HG03565 (cell line): Measurements from ENCODE around the gene PACS1.
"Not testable (repeated sequence)": the region's sequence is repeated elsewhere in the genome, so short reads cannot be mapped to it uniquely, and the experiment has no call there.

Experiments used
- ATAC-seq: cut with Tn5 transposase; IDR thresholded peaks from one replicate; pipeline ENCODE4 v1.9.1; 2021; ENCODE audit warnings: mild to moderate bottlenecking, moderate library complexity; ENCODE audit not compliant: unreplicated experiment

PACS1 gene

DNA sequence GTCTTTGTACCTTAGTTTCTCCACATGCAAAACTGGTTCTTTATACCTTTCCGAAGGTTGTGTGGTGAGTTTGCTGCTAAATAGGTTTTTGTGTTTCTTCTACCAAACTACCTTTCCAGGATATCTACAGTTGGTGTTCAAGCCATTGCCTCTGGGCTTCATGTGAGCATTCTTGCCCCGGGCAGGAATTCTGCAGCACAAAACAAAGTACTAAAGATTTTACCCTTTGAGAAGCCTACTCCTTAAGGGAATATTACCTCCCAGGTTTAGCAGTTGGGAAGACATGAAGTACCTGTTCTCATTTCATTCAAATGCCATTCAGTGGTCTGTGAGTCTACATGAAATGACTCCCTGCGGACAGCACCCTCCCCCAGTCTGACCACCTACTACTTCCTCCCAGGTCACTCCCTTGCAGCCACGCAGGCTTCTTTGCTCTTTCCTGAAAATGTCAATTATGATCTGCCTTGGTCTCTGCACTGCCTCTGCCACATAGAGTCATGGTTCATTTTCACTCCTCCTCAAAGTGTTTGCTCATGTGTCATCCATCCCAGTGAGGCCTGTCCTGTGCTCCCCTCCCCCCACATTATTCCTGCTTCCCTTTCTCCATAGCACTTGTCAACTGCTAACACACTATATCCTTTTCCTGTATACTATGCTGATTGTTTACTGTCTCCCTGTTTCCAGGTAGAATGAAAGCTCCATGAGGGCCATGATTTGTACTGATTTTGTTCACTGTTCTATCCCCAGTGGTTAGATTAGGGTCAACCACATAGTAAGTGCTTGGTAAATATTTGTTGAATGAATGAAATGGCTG lies 36.9 kb downstream of the PACS1 start:
- no peak for ATAC-seq

DNA sequence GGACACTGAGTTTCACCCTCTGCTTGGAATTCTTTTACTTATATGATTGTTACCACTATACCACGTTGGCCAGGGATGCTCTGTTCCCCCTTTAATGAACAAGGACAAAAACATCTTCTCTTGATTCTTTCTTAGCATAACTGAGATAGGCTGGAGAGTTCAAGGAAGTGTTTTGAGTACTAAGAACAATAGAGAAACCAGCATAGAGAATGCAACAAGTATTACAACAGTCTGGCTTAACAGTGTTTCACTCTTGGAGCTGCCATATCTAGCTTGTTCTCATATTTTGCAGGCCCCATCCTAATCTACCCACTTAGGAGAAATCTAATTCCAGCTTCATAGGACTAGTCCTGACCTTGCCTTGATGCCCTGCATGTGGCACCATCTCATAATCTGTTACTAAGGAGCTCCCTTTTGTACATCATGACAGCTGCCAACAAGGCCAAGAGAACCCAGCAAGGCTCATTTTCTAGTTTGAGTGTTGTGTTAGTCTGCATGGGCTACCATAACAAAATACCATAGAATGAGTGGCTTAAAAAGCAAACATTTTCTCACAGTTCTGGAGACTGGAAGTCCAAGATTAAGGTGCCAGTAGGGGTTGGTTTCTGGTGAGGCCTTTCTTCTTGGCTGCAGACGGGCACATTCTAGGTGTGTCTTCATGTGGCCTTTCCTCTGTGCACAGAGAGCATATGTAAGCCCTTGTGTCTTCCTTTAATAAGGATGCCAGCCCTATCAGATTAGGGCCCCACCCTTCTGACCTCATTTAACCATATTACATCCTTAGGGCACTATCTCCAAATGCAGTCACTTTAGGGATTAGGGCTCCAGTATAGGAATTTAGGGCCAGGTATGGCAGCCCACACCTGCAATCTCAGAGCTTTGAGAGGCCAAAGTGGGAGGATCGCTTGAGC lies 37.8 kb downstream of the PACS1 start:
- no peak for ATAC-seq

DNA sequence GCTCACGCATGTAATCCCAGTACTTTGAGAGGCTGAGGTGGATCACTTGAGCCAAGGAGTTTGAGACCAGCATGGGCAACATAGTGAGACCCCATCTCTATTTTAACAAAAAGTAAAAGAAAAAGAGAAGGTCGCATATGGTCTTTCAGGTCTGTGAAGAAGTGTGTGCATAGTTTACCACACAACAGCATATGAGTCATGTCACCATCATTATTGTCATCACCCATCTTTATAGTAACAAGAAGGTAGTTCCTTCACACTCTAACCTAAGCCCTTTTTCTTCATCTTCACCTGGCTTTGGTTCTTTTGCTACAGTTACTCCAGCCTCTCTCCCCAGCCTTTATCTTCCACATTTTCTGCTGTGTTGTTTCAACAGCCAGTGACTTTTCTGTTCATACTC lies 39.2 kb downstream of the PACS1 start:
- no peak for ATAC-seq

DNA sequence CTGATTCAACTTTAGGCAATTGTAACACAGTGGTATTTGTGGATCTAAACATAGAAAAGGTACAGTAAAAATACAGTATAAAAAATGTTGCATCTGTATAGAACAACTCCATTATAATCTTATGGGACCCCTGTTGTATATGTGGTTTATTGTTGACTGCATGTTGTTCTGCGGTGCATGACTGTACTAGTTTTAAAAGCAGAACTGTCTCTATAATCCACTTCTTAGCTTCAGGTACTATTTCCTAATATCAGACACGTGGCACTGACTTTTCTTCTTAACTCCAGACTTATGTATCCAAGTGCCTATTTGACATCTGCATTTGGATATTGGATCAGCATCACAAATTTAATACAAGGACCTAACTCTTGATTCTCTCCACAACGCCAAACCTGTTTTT lies 41.1 kb downstream of the PACS1 start:
- no peak for ATAC-seq

GRCh38 chr11:66112041-66112491 lies 42.0 kb downstream of the PACS1 start:
- ATAC-seq, result no peak

GRCh38 chr11:66112601-66113499 lies 42.8 kb downstream of the PACS1 start:
- no peak for ATAC-seq

- not testable (repeated sequence) for ATAC-seq
Observed at GRCh38 chr11:66114957-66115356, 44.9 kb downstream of the PACS1 start.

DNA sequence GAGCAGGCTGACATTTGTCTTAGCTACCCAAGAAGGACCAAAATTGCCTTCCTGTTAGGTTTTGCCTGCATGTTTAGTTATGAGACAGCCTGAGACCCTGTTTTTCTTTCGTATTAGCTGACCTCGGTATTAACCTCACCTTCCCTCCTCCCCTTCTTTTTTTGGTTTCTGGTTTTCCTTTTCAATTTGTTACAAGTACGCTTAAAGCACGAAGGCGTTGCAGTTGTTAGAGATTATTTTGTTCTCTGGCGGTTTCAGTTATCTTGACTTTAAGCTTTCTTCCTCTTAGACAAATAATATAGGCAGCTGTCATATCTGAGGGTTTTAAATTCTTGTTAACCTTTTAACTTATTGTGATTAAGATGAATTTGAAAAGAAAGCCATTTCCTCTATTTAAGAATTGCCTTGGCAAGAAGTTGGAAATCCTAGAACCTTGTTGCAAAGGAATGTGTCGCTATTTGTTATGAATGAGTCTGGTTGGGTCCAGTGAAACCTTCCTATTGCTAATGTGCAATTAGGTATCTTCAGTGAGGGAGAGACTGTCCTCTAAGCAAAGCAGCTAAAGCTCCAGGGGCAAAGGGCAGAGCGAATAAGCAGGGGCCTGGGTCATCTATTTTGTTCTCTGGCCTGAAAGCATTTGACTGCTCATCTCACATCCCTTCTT lies 45.7 kb downstream of the PACS1 start:
- ATAC-seq, result peak; percentile 42

GRCh38 chr11:66116576-66117361 lies 46.7 kb downstream of the PACS1 start:
- no peak for ATAC-seq

DNA sequence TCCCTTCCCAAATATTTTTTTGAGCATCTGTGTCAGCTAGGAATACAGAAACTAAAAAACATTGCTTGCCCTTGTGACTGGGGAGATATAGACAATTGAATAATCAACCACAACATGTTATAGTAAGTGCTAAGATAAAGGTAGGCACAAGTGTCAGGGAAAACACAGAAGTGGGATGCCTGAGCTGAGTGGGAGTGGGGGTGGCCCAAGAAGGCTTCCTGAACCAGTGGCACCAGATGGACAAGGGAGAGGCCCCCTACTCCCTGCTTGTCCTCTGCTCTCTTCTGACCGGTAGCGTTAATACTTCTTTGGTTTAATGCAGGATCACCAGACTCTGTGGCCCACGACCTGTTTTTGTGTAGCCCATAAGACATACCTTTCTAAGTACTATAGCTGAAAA lies 48.8 kb downstream of the PACS1 start:
- ATAC-seq, result no peak

- no peak for ATAC-seq
Observed at GRCh38 chr11:66119348-66120133, 49.5 kb downstream of the PACS1 start.

- no peak for ATAC-seq
Observed at GRCh38 chr11:66121466-66121865, 51.4 kb downstream of the PACS1 start.

- no peak for ATAC-seq
Observed at GRCh38 chr11:66123902-66124301, 53.8 kb downstream of the PACS1 start.

DNA sequence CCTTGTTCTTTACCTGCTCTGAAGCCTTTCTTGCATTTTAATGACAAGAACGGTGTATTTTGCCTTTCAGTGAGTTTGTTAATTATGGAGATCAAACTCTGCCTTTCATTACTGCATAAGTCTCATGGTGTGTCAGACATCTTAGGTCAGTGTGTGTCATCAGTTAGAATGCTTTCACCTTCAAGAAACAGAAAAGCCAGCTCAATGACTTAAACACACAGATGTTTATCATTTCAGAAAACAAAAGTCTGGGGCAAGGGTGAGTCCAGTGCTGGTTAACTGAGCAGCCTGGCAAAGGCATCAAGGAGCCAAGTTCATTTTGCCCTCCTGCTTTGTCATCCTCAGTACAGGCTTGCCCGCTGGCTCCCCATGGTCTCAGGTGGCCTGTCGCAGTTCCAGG lies 54.5 kb downstream of the PACS1 start:
- no peak for ATAC-seq

- no peak for ATAC-seq
Observed at GRCh38 chr11:66126064-66126463, 56.0 kb downstream of the PACS1 start.

DNA sequence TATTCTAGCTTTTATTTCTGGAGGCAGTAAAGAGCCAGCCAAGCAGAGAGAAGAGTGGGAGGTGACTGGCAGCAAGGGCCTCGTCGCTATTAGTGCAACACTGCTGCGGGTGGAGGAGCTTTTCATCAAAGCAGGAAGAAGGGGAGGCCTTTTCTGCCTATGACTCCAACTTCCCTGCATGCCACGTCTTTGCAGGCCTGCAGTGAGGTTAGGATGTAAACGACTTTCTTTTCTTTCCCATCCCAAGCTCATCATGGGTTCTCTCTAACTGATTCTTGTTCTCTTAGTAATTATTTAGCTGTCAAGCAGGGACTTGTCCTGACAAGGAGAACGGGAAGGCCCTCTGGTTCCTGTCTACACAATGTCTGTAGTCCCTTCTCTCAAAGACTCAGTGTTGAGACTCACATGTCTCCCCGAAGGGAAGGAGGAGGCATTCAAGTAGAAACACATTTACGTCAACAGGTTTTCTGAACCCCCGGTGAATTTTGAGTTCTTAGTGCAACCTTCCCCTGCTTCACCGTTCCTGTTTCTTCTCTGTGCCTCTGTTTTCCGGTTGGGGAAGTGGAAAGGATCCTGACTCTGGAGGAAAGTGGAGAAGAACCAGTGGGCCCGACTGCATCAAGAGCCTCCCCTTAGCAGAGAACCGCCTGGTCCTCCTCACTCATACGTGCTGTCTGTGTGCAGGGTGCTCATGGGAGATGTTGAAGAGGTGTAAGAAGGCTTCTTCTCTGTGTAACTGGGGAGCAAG lies 56.9 kb downstream of the PACS1 start:
- no peak for ATAC-seq

- ATAC-seq, result no peak
Observed at GRCh38 chr11:66130978-66131377, 60.9 kb downstream of the PACS1 start.
